GM18519 (cell line): ENCODE results near the gene PRSS12.
"Not testable (repeated sequence)": the region's sequence is repeated elsewhere in the genome, so short reads cannot be mapped to it uniquely, and the experiment has no call there.

Experiments
- ATAC-seq: cut with Tn5 transposase; IDR thresholded peaks from one replicate; pipeline ENCODE4 v1.9.1; 2021; ENCODE audit warnings: mild to moderate bottlenecking, moderate library complexity; ENCODE audit not compliant: unreplicated experiment, low FRiP score

The PRSS12 gene

GRCh38 chr4:118326585-118326984 lies 26.2 kb downstream of the PRSS12 start:
- ATAC-seq, result no peak

GRCh38 chr4:118325431-118325830 lies 27.4 kb downstream of the PRSS12 start:
- ATAC-seq, result no peak

- ATAC-seq, result no peak
Observed at GRCh38 chr4:118322831-118323502, 29.8 kb downstream of the PRSS12 start.

GRCh38 chr4:118318931-118319330 lies 33.9 kb downstream of the PRSS12 start:
- ATAC-seq, result no peak

GRCh38 chr4:118317691-118318090 lies 35.1 kb downstream of the PRSS12 start:
- ATAC-seq, result no peak

GRCh38 chr4:118314221-118314620 lies 38.6 kb downstream of the PRSS12 start:
- no peak for ATAC-seq

GRCh38 chr4:118313098-118313497 lies 39.7 kb downstream of the PRSS12 start:
- no peak for ATAC-seq

- ATAC-seq, result no peak
Observed at GRCh38 chr4:118308306-118309030, 44.3 kb downstream of the PRSS12 start.

GRCh38 chr4:118307643-118308042 lies 45.2 kb downstream of the PRSS12 start:
- no peak for ATAC-seq

- not testable (repeated sequence) for ATAC-seq
Observed at GRCh38 chr4:118299619-118300018, 53.2 kb downstream of the PRSS12 start.

GRCh38 chr4:118296729-118297128 lies 56.1 kb downstream of the PRSS12 start:
- ATAC-seq, result no peak

- no peak for ATAC-seq
Observed at GRCh38 chr4:118290951-118291350, 61.9 kb downstream of the PRSS12 start.

- ATAC-seq, result no peak
Observed at GRCh38 chr4:118289794-118290193, 63.0 kb downstream of the PRSS12 start.

- ATAC-seq, result no peak
Observed at GRCh38 chr4:118287711-118288451, 64.9 kb downstream of the PRSS12 start.

GRCh38 chr4:118286685-118287084 lies 66.1 kb downstream of the PRSS12 start:
- no peak for ATAC-seq

GRCh38 chr4:118285931-118286330 lies 66.9 kb downstream of the PRSS12 start:
- ATAC-seq, result no peak

GRCh38 chr4:118284169-118284568 lies 68.6 kb downstream of the PRSS12 start:
- peak; percentile 41 for ATAC-seq

- ATAC-seq, result no peak
Observed at GRCh38 chr4:118282692-118283091, 70.1 kb downstream of the PRSS12 start.

GRCh38 chr4:118281611-118282442 lies 71.0 kb downstream of the PRSS12 start:
- no peak for ATAC-seq

- no peak for ATAC-seq
Observed at GRCh38 chr4:118280501-118281218, 72.1 kb downstream of the PRSS12 start.
